Small intestine (tissue), 16 donors: ENCODE results near the gene TCIRG1. TPM values are rescaled to one million over a fixed set of nuclear protein-coding genes. Genes with fewer than 3 reads are reported as not detected.
"Not testable (repeated sequence)": the region's sequence is repeated elsewhere in the genome, so short reads cannot be mapped to it uniquely, and the experiment has no call there.

Source experiments
- DNase-seq, 2 donors: peaks; one replicate each; pipeline versions ENCODE4 v3.0.0 to v3.0.0-alpha.2; 2013
- FAIRE-seq: peaks from 2 replicates; lab custom pipeline; 2012; peaks lifted over from hg19 to GRCh38; lab: Jason Lieb, UNC
- H3K27ac ChIP-seq, 3 donors: one replicate each; pipeline ENCODE4 v1.5.1; 2013; ENCODE audit warnings: low read length in 2 of 3, mild to moderate bottlenecking in 2 of 3, control low read depth in 1 of 3, inconsistent platforms in 1 of 3, low read depth in 1 of 3, moderate library complexity in 1 of 3
- H3K27me3 ChIP-seq, 3 donors: one replicate each; pipeline ENCODE4 v1.6.1; 2013; ENCODE audit warnings: low read length in 3 of 3, inconsistent platforms in 1 of 3; ENCODE audit not compliant: control insufficient read depth in 3 of 3, insufficient read depth in 3 of 3
- H3K36me3 ChIP-seq, 3 donors: one replicate each; pipeline ENCODE4 v1.6.1; 2013; ENCODE audit warnings: low read length in 3 of 3, inconsistent platforms in 1 of 3, low read depth in 1 of 3, mild to moderate bottlenecking in 1 of 3, moderate library complexity in 1 of 3; ENCODE audit not compliant: control insufficient read depth in 3 of 3, insufficient read depth in 2 of 3
- H3K4me1 ChIP-seq, 3 donors: one replicate each; pipeline ENCODE4 v1.6.1; 2013; ENCODE audit warnings: low read length in 2 of 3, inconsistent platforms in 1 of 3, low read depth in 1 of 3, mild to moderate bottlenecking in 1 of 3, moderate library complexity in 1 of 3; ENCODE audit not compliant: control insufficient read depth in 3 of 3, insufficient read depth in 2 of 3
- H3K4me3 ChIP-seq, 3 donors: one replicate each; pipeline ENCODE4 v1.5.1; 2013; ENCODE audit warnings: low read length in 3 of 3, control low read depth in 1 of 3, inconsistent platforms in 1 of 3, low read depth in 1 of 3, mild to moderate bottlenecking in 1 of 3, moderate library complexity in 1 of 3
- H3K9me3 ChIP-seq, 2 donors: one replicate each; pipeline ENCODE4 v1.6.1; 2013; ENCODE audit warnings: low read depth in 1 of 2, low read length in 1 of 2; ENCODE audit not compliant: control insufficient read depth in 2 of 2, insufficient read depth in 1 of 2
- WGBS, 3 donors: extraction: QIAGEN DNeasy Blood & Tissue Kit; methylation state at CpG; one replicate each; pipeline ENCODE4 v1.1.7; 2013; 5-methylcytosine and 5-hydroxymethylcytosine counted together
- long read RNA-seq, 10 donors: transcript quantifications; one replicate each; lab custom pipeline, GENCODE V29; 2026
- polyA plus RNA-seq, 4 donors: library from polyadenylated mRNA; stranded (reverse) in 3 of 4; unstranded in 1 of 4; fragments of 200-250 nt in 3 of 4; fragments of 120-200 nt in 1 of 4; gene quantifications; one replicate each; pipeline versions ENCODE4 v1.2.1 to v1.2.3, GENCODE V29; 2013
- donor health status: healthy with polysubstance abuse.
- donor health status: control.
- donor health status: control.
- donor health status: Bipolar disorder and iron deficiency.
- donor health status: healthy.

The TCIRG1 gene
- polyA plus RNA-seq, result 100 to 1,000 TPM in 3 of 4 donors, 10 to 100 TPM in 1; 79.1 to 437 (median 285) TPM
- long read RNA-seq, donor 1, partial matches to known transcripts, result 31 of 62 reads
- long read RNA-seq, donor 1, other reads (novel, unspliced or antisense), result 27 of 62 reads
- long read RNA-seq, donor 2, partial matches to known transcripts, result 23 of 24 reads
- long read RNA-seq, donor 2, other reads (novel, unspliced or antisense), result 0 of 24 reads
- long read RNA-seq, donor 3, partial matches to known transcripts, result 28 of 28 reads
- long read RNA-seq, donor 3, other reads (novel, unspliced or antisense), result 0 of 28 reads
- long read RNA-seq, donor 4, result 0 reads
- long read RNA-seq, donor 5, partial matches to known transcripts, result 0 of 2 reads
- long read RNA-seq, donor 5, other reads (novel, unspliced or antisense), result 0 of 2 reads
- long read RNA-seq, donor 6, result 0 reads
- long read RNA-seq, donor 7, result 0 reads
- long read RNA-seq, donor 8, result 0 reads
- long read RNA-seq, donor 9, result 0 reads
- long read RNA-seq, donor 10, partial matches to known transcripts, result 5 of 8 reads
- long read RNA-seq, donor 10, other reads (novel, unspliced or antisense), result 0 of 8 reads

GRCh38 chr11:68038718-68039525 lies at the start of gene TCIRG1:
Gene TCIRG1, plus strand, starts transcription at chr11:68039025. Its CDS starts 2,247 bp downstream, at chr11:68041272.
- FAIRE-seq, result no peak
- H3K27ac ChIP-seq, result peak within 1 kb of the TSS; percentile 88 to 95 (median 93)
- peaks cover 5 to 38% (median 5%) of the 10 kb centered on the region in 3 donors for H3K4me1 ChIP-seq
- DNase-seq, result peak; percentile 92 to 93
- WGBS, 3 donors, result 2 to 4% (median 4%) methylated on average over 46 to 51 of the region's 51 CpGs
- H3K9me3 ChIP-seq, result no peaks in the 10 kb centered on the region
- peaks cover 0 to 72% (median 3%) of the 10 kb centered on the region in 3 donors for H3K36me3 ChIP-seq
- H3K27me3 ChIP-seq, result no peaks in the 10 kb centered on the region
- peak within 1 kb of the TSS; percentile 58 to 84 (median 81) for H3K4me3 ChIP-seq

DNA sequence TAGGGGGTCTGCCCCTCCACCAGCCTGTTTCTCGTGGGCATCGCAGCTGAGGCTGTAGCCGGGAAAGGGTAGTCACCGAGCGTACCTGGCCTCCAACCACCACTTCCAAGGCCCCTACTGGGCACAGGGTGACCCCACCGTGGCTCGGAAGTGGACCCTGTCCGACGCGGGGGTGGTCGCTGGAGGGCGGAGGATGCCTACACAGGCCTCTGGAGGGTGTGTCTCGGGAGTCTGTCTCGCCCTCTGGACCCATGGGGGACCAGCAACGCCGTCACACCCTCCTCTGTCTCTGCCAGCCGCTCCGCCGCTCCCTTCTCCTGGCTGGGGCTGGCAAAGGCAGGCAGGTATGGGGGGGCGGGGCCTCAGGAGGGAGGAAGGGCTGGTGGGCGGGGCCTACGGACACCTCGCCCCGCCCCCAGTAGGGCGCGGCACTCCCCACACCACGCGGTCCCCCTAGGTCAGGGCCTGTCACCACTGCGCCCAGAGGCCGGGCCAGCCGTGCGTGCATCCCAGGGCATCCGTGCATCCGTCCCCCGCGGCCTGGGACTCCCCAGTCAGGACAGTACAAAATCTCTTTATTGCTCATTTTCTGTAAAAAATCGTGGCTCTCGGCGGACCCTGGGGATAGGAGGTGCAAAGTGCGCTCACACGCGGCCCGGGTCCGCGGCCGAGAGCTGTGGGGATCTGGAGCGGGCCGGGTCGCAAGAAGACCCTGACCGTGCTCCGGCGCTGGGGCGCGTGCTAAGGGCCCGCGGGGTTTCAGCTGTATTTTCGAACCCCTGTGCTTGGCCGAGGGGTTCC lies 48.1 kb upstream of the TCIRG1 start:
- peak overlapping the region in 1 of 3 donors; percentile 15 for H3K4me3 ChIP-seq
- not testable (repeated sequence) for H3K9me3 ChIP-seq, H3K4me1 ChIP-seq, H3K36me3 ChIP-seq, FAIRE-seq, H3K27ac ChIP-seq, H3K27me3 ChIP-seq
- peak in 1 of 2 donors; percentile 80 for DNase-seq
- WGBS, 3 donors, result 22 to 43% (median 42%) methylated on average over 39 to 49 of the region's 58 CpGs

DNA sequence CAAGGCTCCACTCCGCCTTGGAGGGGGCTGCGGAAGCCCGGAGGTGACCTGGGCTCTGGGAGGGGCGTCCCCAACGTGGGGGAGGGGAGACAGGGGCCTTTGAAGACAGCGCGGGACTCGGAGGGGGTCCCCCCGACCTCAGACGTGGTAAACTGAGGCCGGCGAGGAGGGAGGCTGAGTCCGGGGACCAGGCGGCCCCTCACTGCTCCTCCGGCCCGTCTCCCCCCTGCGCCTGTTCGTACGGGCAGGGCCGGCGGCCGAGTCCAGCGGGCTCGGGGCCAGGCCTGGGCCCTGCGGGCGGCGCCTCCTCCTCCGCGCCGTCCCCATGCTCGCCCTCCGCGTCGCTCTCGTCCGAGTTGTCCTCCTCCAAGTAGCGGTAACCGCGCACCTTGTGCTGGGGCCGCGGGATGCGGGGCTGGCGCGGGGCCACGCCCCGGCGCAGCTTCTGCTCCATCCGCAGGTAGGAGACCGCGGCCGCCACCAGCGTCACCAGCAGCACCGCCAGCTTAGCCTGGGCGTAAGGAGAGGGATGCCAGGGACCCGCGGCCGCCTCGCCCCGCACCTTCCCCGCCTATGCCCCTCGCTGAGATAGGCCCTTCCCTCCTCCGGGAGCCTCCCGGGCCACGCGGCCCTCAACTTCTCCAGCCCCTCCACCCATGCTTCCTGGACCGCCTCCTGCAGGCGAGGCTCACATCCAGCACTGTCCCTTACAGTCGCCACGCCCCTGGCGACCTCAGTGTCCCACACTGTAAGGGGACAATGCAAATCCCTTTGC lies 47.3 kb upstream of the TCIRG1 start:
- not testable (repeated sequence) for H3K9me3 ChIP-seq, H3K36me3 ChIP-seq, H3K27ac ChIP-seq, FAIRE-seq, H3K27me3 ChIP-seq
- 43 to 65% (median 64%) methylated on average over 27 to 70 of the region's 70 CpGs for WGBS, 3 donors
- H3K4me3 ChIP-seq, result peak overlapping the region in 1 of 3 donors; percentile 15
- peak in 1 of 2 donors; percentile 2 for DNase-seq
- peaks cover 0 to 13% (median 4%) of the 10 kb centered on the region in 3 donors for H3K4me1 ChIP-seq

- not testable (repeated sequence) for H3K9me3 ChIP-seq, FAIRE-seq, H3K27ac ChIP-seq, H3K27me3 ChIP-seq, H3K4me3 ChIP-seq
- WGBS, 3 donors, result 5 to 24% (median 13%) methylated on average over 12 of the region's 12 CpGs
- Histone ChIP-seq H3K36me3 (peaks cover 0 to 18% (median 0%) of the 10 kb centered on the region in 3 donors), H3K4me1 (peaks cover 0 to 21% (median 9%) of the 10 kb centered on the region in 3 donors)
- peak; percentile 46 to 51 for DNase-seq
Observed at GRCh38 chr11:67993821-67994220, 45.0 kb upstream of the TCIRG1 start.

DNA sequence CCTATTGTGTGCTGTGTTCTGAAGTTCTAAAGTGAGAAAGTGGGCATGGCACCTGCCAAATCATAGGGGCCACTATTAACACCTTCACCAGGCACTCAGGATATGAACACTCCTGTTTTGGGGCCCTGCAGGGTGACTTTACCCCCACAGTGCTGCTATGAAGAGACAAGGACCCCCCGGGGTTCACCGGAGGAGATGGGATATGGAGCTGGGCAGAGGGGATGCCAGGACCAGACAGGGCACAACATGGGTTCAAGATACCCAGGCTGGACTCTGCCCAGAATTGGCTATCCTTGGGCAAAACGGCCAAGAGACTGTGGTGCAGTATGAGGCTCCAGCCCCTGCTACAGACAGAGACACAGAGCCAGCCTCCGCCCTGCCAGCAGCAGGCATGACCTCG lies 44.4 kb upstream of the TCIRG1 start:
- peaks cover 0 to 21% (median 9%) of the 10 kb centered on the region in 3 donors for H3K4me1 ChIP-seq
- H3K9me3 ChIP-seq, H3K27ac ChIP-seq, FAIRE-seq, DNase-seq, H3K27me3 ChIP-seq, H3K4me3 ChIP-seq: not testable (repeated sequence)
- 86 to 91% (median 87%) methylated on average over 5 of the region's 5 CpGs for WGBS, 3 donors
- H3K36me3 ChIP-seq, result peaks cover 0 to 23% (median 0%) of the 10 kb centered on the region in 3 donors

DNA sequence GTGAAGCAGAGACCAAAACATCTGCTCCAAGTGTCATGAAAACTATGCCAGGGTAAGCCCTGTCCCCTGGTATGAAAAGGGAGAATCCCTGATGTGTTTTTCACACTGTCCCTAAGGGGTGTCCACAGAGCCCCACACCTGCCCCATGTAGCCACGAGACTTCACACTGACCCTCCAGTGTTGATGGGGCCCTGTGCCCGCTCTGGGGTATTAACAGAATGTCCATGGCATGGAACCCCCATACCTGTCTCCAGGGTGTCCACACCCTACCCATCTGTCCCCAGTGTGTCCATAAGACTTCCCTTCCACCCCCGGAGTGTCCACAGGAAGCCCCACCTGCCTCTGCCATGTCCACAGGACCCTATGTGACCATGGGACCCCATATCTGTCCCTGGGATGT lies 43.7 kb upstream of the TCIRG1 start:
- not testable (repeated sequence) for H3K4me3 ChIP-seq, H3K27me3 ChIP-seq, H3K27ac ChIP-seq, H3K9me3 ChIP-seq, FAIRE-seq, DNase-seq
- WGBS, 3 donors, result 93 to 100% (median 94%) methylated on average over 3 of the region's 3 CpGs
- Histone ChIP-seq H3K4me1 (peaks cover 0 to 21% (median 9%) of the 10 kb centered on the region in 3 donors), H3K36me3 (peaks cover 0 to 25% (median 0%) of the 10 kb centered on the region in 3 donors)

DNA sequence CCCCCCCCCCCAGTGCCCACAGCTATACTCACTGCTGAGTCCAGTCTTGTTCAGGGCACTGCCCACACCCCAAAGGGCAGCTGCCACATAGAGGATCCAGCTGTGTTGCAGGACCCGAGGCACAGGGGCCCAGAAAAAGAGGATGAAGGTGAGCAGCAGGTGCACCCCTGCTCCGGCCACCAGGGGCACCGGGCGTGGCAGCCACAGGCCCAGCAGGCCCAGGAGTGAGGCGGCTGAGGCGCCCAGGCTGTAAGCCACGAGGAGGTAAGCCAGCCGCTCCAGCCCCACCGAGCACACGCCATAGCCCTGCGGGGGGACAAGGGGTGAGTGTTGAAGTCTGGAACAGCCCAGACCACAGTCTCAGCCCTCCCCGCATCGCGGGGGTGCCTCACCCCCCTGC lies 43.2 kb upstream of the TCIRG1 start:
- DNase-seq, FAIRE-seq: not testable (repeated sequence)
- 52 to 74% (median 70%) methylated on average over 10 to 14 of the region's 14 CpGs for WGBS, 3 donors

More for the DNA sequence above, 43.2 kb upstream of the TCIRG1 start:
- H3K27ac ChIP-seq, H3K4me3 ChIP-seq, H3K27me3 ChIP-seq, H3K9me3 ChIP-seq: not testable (repeated sequence)
- Histone ChIP-seq H3K4me1 (peaks cover 0 to 21% (median 9%) of the 10 kb centered on the region in 3 donors), H3K36me3 (peaks cover 0 to 26% (median 0%) of the 10 kb centered on the region in 3 donors)
